Neural progenitor cell (in vitro differentiated cells): ENCODE results near the gene TSACC. TPM values are rescaled to one million over a fixed set of nuclear protein-coding genes. Genes with fewer than 3 reads are reported as not detected.
"Not testable (repeated sequence)": the region's sequence is repeated elsewhere in the genome, so short reads cannot be mapped to it uniquely, and the experiment has no call there.

Source experiments
- DNase-seq: peaks from one replicate; pipeline ENCODE4 v3.0.0-alpha.2; 2016; ENCODE audit warnings: low spot score
- H2AFZ ChIP-seq: fragments of 200-600 bp; sonication (generic); replicated peaks from 2 replicates; pipeline ENCODE4 v1.6.1; 2016; ENCODE audit warnings: antibody characterized with exemption
- H3F3A ChIP-seq: fragments of 200-600 bp; sonication (generic); 2 replicates; pipeline ENCODE4 v1.6.1; 2016; ENCODE audit warnings: antibody characterized with exemption, low read depth
- H3K27ac ChIP-seq: fragments of 200-600 bp; sonication (generic); 2 replicates; pipeline ENCODE4 v1.5.1; 2016; ENCODE audit warnings: mild to moderate bottlenecking
- H3K27me3 ChIP-seq: fragments of 200-600 bp; sonication (generic); 2 replicates; pipeline ENCODE4 v1.6.1; 2016; ENCODE audit warnings: mild to moderate bottlenecking, moderate library complexity
- H3K36me3 ChIP-seq: fragments of 200-600 bp; sonication (generic); 2 replicates; pipeline ENCODE4 v1.5.1; 2016
- H3K4me1 ChIP-seq: fragments of 200-600 bp; sonication (generic); 2 replicates; pipeline ENCODE4 v1.6.1; 2016; ENCODE audit warnings: mixed run types
- H3K4me2 ChIP-seq: fragments of 200-600 bp; sonication (generic); 2 replicates; pipeline ENCODE4 v1.6.1; 2016
- H3K4me3 ChIP-seq: fragments of 200-600 bp; sonication (generic); 2 replicates; pipeline ENCODE4 v1.5.1; 2016
- H3K79me2 ChIP-seq: fragments of 200-600 bp; sonication (generic); 2 replicates; pipeline ENCODE4 v1.6.1; 2016; ENCODE audit warnings: low read depth
- H3K9ac ChIP-seq: fragments of 200-600 bp; sonication (generic); 2 replicates; pipeline ENCODE4 v1.6.1; 2016
- H3K9me3 ChIP-seq: fragments of 200-600 bp; sonication (generic); 2 replicates; pipeline ENCODE4 v1.5.1; 2016; ENCODE audit warnings: low read depth
- H4K20me1 ChIP-seq: fragments of 200-600 bp; sonication (generic); 2 replicates; pipeline ENCODE4 v1.6.1; 2016; ENCODE audit warnings: low read depth
- H3K27ac Mint-ChIP-seq: 3 replicates; pipeline ENCODE4 v1.8.0; 2021; ENCODE audit warnings: mixed read lengths
- H3K27me3 Mint-ChIP-seq: 2 replicates; pipeline ENCODE4 v1.8.0; 2022; ENCODE audit warnings: low read depth, mild to moderate bottlenecking, inconsistent platforms, moderate library complexity, mixed read lengths; ENCODE audit not compliant: insufficient read depth
- H3K36me3 Mint-ChIP-seq: 3 replicates; pipeline ENCODE4 v1.8.0; 2021; ENCODE audit warnings: mixed read lengths
- H3K4me1 Mint-ChIP-seq: 3 replicates; pipeline ENCODE4 v1.8.0; 2021; ENCODE audit warnings: mixed read lengths
- H3K4me3 Mint-ChIP-seq: 3 replicates; pipeline ENCODE4 v1.8.0; 2021; ENCODE audit warnings: mild to moderate bottlenecking, moderate library complexity, mixed read lengths
- H3K9me3 Mint-ChIP-seq: 3 replicates; pipeline ENCODE4 v1.8.0; 2020; ENCODE audit warnings: mixed read lengths
- CTCF ChIP-seq: fragments of 200-600 bp; sonication (generic); IDR thresholded peaks from 2 replicates; pipeline ENCODE4 v1.5.1; 2017; ENCODE audit warnings: antibody characterized with exemption, mild to moderate bottlenecking
- EZH2 ChIP-seq: fragments of 200-600 bp; sonication (generic); IDR thresholded peaks from 2 replicates; pipeline ENCODE4 v1.6.1; 2017; ENCODE audit warnings: antibody characterized with exemption, mild to moderate bottlenecking, moderate library complexity
- EZH2phosphoT487 ChIP-seq: fragments of 200-600 bp; sonication (generic); IDR thresholded peaks from 2 replicates; pipeline ENCODE4 v1.6.1; 2017; ENCODE audit warnings: antibody characterized with exemption
- total RNA-seq: library from RNA; depleted of rRNA; stranded (reverse); fragments of >200 nt; gene quantifications from 2 replicates; pipeline ENCODE4 v1.2.3, GENCODE V29; 2015; ENCODE audit warnings: low replicate concordance

Gene TSACC
- total RNA-seq, 1 donor from 2014 or later, result not detected

- Mint-ChIP-seq H3K27me3 (no peaks in the 10 kb centered on the region), H3K36me3 (peaks cover 26% of the 10 kb centered on the region), H3K4me3 (no peak overlapping the region), H3K27ac (no peak overlapping the region), H3K4me1 (no peaks in the 10 kb centered on the region), H3K9me3 (no peaks in the 10 kb centered on the region)
- Histone ChIP-seq H4K20me1 (no peaks in the 10 kb centered on the region), H2AFZ (no peak overlapping the region), H3F3A (peaks cover 25% of the 10 kb centered on the region), H3K9me3 (no peaks in the 10 kb centered on the region), H3K27ac (no peak overlapping the region), H3K79me2 (peaks cover under 1% of the 10 kb centered on the region), H3K9ac (no peak overlapping the region), H3K4me3 (no peak overlapping the region), H3K4me2 (no peak overlapping the region), H3K27me3 (no peaks in the 10 kb centered on the region), H3K36me3 (peaks cover 53% of the 10 kb centered on the region), H3K4me1 (no peaks in the 10 kb centered on the region)
- TF ChIP-seq EZH2phosphoT487 (no peak), EZH2 (no peak), CTCF (no peak)
- DNase-seq, result no peak
These were observed 17.8 kb upstream of the TSACC start for GRCh38 chr1:156320560-156320959.

DNA sequence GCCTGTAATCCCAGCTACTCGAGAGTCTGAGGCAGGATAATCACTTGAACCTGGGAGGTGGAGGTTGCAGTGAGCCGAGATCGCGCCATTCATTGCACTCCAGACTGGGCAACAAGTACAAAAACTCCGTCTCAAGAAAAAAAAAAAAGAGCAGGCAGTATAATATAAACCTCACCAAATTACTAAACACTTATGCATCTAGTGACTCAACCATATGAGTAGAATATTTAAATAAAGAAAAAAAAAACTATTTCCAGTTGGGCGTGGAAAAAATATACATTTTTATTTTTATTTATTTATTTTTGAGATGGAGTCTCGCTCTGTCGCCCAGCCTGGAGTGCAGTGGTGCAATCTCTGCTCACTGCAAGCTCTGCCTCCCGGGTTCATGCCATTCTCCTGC lies 15.1 kb upstream of the TSACC start:
- not testable (repeated sequence) for H3K9ac ChIP-seq, H3K4me1 Mint-ChIP-seq, H2AFZ ChIP-seq, H3K9me3 ChIP-seq, H3K27ac ChIP-seq, H3K79me2 ChIP-seq, H4K20me1 ChIP-seq, H3K4me3 ChIP-seq, H3K9me3 Mint-ChIP-seq, H3K4me3 Mint-ChIP-seq, H3K27me3 ChIP-seq, DNase-seq, H3K27ac Mint-ChIP-seq, H3K27me3 Mint-ChIP-seq, H3K4me2 ChIP-seq, H3K4me1 ChIP-seq
- H3K36me3 Mint-ChIP-seq, result peaks cover 15% of the 10 kb centered on the region
- Histone ChIP-seq H3K36me3 (peaks cover 37% of the 10 kb centered on the region), H3F3A (peaks cover 26% of the 10 kb centered on the region)

DNA sequence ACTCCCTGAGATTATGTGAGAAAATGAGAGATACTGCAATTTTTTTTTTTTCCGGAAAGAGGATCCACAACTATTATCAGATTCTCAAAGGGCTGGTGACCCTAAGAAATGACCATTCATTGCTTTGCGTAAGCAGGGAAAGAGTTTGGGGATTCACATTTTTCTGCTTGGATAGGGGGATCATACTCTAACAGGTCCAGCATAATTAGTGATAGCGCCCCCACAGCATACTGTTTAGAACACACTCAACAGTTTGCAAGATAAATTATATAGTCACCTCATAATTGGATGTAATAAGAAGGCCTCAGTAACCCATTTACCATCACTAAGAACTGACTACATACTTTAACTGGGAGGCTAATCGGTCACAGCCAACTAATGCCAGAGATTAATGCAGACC lies 2.1 kb upstream of the TSACC start:
- Mint-ChIP-seq H3K36me3 (peaks cover 20% of the 10 kb centered on the region), H3K27ac (no peak overlapping the region), H3K9me3 (no peaks in the 10 kb centered on the region), H3K27me3 (no peaks in the 10 kb centered on the region), H3K4me1 (peaks cover 18% of the 10 kb centered on the region), H3K4me3 (peak overlapping the region; percentile 96)
- Histone ChIP-seq H3K27me3 (no peaks in the 10 kb centered on the region), H3K79me2 (peaks cover 63% of the 10 kb centered on the region), H3K4me3 (peak overlapping the region; percentile 99), H4K20me1 (peaks cover 44% of the 10 kb centered on the region), H3K36me3 (peaks cover 21% of the 10 kb centered on the region), H3K4me1 (peaks cover 14% of the 10 kb centered on the region), H2AFZ (no peak overlapping the region), H3K4me2 (peak overlapping the region; percentile 92), H3K9ac (peak overlapping the region; percentile 15), H3K27ac (no peak overlapping the region), H3F3A (peaks cover 15% of the 10 kb centered on the region), H3K9me3 (no peaks in the 10 kb centered on the region)
- TF ChIP-seq CTCF (peak; percentile 43), EZH2 (no peak), EZH2phosphoT487 (no peak)
- DNase-seq, result peak; percentile 16

DNA sequence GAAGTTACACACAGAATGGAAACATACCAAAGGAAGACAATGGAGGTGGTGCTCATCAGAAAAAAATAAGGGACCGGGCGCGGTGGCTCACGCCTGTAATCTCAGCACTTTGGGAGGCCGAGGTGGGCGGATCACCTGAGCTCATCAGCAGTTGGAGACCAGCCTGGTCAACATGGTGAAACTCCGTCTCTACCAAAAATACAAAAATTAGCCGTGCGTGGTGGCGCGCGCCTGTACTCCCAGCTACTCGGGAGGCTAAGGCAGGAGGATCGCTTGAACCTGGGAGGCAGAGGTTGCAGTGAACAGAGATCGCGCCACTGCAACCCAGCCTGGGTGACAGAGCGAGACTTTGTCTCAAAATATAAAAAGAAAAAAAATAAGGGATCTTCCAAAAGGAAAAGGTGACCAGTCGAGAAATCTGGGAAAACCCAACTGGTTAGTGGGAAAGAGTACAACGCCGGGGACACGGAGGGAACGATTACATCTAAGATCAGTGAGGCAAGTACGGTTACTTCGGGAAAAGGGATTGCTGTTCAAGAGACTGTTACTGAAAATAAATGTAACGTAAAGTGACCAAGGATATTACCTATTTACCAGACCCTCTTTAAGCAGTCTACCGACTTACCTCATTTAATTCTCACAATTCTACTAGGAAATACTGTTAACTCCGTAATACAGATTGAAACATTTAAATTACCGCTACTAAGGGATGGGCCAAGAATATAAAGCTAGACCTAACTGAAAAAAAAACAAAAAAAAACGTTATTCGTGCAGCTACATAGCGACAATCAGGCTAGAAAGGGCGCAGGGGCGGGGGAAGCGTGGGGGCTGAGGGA lies 1.1 kb upstream of the TSACC start:
- H3K4me1 ChIP-seq, result peaks cover 14% of the 10 kb centered on the region
- peak overlapping the region; percentile 69 for H2AFZ ChIP-seq
- H3K79me2 ChIP-seq, result peaks cover 56% of the 10 kb centered on the region
- peak overlapping the region; percentile 92 for H3K4me2 ChIP-seq
- H3K36me3 ChIP-seq, result peaks cover 17% of the 10 kb centered on the region
- H3K9me3 ChIP-seq, result no peaks in the 10 kb centered on the region
- Mint-ChIP-seq H3K27ac (peak overlapping the region; percentile 61), H3K27me3 (no peaks in the 10 kb centered on the region), H3K36me3 (peaks cover 15% of the 10 kb centered on the region), H3K4me1 (peaks cover 20% of the 10 kb centered on the region), H3K4me3 (peak overlapping the region; percentile 96), H3K9me3 (no peaks in the 10 kb centered on the region)
- peak overlapping the region; percentile 66 for H3K9ac ChIP-seq
- peak overlapping the region; percentile 52 for H3K27ac ChIP-seq
- H3K4me3 ChIP-seq, result peak overlapping the region; percentile 99
- DNase-seq, result no peak
- no peaks in the 10 kb centered on the region for H3K27me3 ChIP-seq
- peaks cover 41% of the 10 kb centered on the region for H4K20me1 ChIP-seq
- peaks cover 15% of the 10 kb centered on the region for H3F3A ChIP-seq
- TF ChIP-seq EZH2 (no peak), CTCF (no peak), EZH2phosphoT487 (no peak)
